GM18507 (cell line): Measurements from ENCODE around the gene DUS2.

Source experiments
- DNase-seq: peaks from one replicate; pipeline ENCODE4 v3.0.0; 2011; ENCODE audit warnings: low read depth; ENCODE audit not compliant: insufficient read length; ENCODE audit errors: extremely low spot score
- FAIRE-seq: peaks from 2 replicates; lab custom pipeline; 2011; peaks lifted over from hg19 to GRCh38; lab: Jason Lieb, UNC

DUS2 gene

DNA sequence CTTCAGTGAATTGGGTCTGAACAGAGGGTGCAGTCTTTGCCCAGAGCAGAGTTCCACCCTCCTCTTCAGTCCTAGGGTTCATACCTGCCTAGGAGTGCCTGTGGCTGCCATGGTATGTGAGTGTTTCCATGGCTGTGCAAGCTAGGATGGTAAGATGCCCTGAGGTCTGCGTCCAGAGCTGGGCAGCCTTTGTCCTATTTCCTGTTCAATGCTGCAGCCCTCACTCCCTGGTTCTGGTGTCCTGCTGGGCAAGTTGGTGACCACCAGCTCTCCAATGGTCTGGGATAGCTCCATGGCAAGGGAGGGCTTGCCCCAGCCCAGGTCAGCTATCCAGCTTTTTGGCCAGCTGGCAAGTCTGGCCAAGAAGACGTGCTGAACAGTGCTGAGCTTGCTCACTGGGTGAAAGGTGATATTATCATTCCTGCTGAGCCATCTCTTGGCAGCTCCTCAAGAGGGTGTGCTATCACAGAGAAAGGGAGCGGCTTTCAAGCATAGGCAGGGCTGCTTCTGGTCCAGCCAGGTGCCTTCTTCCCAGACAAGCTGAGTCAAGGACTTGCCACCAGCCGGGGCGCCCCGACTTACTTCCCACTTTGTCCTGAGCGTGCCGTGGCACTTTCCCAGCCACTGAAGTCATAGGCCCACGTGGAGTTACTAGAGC, 49.1 kb downstream of the DUS2 start:
- no peak for DNase-seq

DNA sequence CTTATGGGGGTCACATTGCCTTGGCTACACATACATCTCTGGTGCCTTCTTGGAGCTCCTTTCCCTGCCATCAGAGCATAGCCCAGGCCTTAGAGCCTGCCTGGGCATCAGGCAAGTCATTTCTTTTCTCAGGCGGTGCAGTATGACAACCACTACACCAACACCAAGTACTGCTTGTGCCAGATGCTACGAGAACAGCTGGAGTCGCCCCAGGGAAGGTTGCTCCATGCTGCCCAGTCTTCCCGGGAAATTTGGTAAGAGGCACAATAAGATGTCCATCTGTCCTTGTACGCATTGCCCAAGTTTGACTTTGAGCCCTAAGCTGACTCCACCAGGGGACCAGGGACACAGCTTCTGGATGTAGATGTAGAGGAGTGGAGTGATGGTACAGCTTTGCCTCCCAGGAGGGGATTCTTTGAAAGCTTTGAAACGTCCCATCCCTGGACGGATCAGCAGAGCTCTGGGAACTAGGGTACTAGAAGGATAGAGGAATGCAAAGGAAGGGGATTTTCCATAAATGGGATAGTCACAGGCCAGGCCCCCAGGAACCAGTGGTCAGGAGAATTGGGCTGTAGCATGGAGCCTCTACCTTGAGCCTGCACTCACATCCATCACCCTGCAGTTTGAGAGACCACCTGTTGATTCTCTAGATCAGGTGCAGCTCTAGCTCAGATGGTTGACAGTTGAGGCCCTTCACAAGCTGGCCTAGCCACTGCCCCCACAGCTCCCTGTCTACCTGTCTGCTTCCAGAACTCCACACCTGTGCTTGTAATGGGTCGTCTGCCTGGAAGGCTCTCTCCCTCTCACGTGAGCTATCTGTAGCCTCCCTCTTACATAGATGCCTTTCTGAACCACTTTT, 51.0 kb downstream of the DUS2 start:
- DNase-seq (no peak), FAIRE-seq (peak; percentile 12)

More for the DNA sequence above, 49.1 kb downstream of the DUS2 start:
- no peak for FAIRE-seq

DNA sequence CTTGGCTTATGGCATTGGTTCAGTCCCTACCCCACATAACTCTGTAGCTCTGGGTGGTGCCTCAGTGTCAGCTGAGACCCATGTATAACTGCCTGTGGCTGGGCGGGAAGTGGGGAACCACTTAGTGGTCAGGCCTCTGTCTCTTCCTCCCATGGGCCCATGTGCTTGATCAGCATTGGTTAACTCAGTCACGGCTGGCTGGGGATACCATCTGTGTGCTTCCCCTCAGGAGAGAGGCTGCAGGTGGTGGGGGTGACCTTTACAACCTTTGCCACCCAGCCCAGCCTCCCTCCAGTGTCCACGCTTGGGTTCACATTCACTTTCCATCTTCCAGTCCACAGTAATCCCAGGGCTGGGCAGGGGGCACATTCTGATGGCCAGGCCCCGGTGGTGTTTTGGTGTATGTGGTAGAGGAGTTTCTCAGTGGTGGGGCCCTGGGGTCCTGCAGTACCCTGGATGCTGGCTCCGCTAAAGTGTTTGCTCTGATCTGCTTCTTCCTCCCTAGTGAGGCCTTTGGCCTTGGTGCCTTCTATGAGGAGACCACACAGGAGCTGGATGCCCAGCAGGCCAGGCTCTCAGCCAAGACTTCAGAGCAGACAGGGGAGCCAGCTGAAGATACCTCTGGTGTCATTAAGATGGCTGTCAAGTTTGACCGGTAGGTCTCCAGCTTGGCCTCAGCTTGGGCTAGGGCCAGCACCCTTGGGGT, 51.9 kb downstream of the DUS2 start:
- peak; percentile 72 for DNase-seq
- peak; percentile 100 for FAIRE-seq

DNA sequence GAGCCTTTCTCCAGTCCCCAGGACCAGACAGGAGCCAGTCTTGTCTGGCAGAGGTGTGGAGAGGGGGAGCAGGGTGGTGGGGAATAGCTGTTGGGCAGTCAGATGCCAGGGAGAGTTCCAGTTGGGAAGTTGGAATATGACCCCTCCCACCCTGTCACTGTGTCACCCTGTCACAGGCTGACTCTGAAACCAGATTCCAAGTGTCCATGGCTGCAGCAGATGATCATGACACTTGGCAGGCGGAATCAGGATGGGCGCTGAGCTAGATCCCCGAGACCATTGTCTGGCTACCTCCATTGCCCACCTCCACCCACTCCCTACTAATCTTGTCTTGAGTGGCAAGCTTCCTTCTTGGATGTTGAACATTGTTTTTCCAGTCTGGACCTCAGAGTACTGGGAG, 52.9 kb downstream of the DUS2 start:
- FAIRE-seq: no peak
- DNase-seq: no peak

DNA sequence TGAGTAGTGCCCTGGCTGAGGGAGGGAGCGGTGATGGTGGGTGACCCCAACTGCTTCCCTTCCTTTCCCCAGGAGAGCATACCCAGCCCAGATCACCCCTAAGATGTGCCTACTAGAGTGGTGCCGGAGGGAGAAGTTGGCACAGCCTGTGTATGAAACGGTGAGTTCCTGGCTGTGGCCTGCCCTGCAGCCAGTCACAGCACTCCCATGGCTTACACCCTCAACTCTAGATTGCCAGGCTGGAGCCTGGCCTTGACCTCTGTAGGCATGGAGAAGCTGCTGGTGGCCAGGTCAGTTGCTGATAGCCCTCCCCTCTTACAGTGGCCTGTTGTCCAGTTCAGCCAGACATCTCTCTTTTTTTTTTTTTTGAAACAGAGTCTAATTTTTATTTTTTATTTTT, 53.5 kb downstream of the DUS2 start:
- no peak for FAIRE-seq
- no peak for DNase-seq

DNA sequence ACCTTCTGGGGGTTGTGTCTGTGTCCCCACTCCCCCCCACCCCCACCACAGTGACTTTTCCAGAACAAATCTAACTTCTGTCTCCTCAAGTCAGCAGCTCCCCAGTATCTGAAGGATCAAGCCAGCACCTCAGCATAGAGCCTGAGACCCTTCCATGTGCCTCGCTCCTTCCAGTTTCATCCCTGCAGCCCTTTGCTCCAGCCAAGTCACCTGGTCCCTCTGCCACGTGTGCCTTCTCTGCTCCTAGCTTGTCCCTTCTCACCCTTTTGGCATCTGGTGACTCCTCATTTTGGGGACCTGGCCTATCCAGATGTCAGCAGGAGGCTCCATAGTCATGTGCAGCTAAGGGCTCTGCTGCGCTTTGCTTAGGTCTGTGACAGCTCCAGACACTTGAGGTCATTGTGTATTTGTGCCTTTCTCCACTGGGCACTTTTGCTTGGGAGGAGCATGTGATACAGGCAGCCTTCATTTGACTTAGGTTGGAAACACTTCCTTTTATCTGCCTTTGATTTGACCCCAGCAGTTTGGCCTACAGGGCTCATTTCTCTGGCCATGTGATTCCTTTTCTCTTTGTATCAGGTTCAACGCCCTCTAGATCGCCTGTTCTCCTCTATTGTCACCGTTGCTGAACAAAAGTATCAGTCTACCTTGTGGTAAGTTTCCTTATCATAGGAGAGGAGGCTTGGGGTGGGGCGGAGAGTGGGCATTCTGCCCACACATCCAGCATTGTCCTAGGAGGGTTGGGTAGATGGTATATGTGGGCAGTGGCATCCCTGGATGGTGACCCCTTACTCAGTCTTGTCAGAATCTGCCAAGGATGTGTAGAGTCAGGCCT, 55.0 kb downstream of the DUS2 start:
- DNase-seq (no peak), FAIRE-seq (no peak)

DNA sequence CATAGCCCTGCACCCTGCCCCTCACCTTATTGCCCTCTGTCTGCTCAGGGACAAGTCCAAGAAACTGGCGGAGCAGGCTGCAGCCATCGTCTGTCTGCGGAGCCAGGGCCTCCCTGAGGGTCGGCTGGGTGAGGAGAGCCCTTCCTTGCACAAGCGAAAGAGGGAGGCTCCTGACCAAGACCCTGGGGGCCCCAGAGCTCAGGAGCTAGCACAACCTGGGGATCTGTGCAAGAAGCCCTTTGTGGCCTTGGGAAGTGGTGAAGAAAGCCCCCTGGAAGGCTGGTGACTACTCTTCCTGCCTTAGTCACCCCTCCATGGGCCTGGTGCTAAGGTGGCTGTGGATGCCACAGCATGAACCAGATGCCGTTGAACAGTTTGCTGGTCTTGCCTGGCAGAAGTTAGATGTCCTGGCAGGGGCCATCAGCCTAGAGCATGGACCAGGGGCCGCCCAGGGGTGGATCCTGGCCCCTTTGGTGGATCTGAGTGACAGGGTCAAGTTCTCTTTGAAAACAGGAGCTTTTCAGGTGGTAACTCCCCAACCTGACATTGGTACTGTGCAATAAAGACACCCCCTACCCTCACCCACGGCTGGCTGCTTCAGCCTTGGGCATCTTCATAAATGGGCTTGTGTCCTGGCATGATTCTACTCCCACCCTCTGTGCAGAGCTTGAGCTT, 55.8 kb downstream of the DUS2 start:
- DNase-seq (no peak), FAIRE-seq (no peak)

DNA sequence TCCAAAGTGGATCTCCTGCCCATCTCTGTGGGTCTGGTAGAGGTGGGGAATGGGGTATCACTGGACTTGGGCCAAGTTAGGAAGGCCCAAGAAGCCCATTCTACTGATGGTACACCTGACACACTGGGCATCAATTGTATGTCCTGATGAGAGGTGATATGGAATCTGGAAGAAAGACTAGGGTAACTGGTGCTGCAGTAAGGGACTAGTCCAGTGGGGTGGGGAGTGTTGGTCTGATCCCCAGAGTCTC, 56.2 kb downstream of the DUS2 start:
- DNase-seq: no peak
- FAIRE-seq: no peak

DNA sequence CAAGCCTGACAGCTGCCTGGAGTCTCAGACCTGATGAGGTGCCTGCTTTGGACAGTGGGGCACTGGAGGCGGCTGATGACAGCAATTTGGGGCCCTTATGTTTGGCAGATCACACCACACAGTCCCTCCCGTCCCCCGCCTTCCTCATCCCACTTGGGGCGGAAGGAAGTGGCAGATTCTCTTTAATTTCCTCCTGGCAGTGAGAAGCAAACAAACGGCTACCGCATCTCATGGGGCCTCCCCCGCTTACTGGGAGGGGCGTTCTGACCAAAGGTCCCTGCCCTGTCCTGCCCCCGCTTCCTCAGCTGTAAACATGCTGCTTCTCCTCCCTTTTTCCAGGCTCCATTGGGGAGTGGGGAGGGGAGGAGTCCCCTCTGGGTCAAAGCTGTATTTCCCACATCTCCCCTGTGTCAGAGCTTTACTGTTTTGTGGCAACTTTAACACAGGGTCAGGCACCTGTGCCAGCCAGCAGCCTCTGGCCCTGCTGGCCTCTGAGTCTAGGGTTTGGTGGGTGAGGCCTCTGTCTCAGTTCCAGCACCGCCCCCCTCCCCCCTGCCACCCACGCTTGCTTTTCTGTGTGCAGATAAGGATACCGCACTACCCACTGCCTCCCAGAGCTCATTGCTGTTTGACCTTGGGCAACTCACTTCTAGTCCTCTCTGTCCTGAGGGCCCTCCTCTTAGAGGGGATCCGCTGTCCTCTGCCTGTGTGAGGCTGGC, 56.7 kb downstream of the DUS2 start:
- DNase-seq (peak; percentile 26), FAIRE-seq (peak; percentile 80)

DNA sequence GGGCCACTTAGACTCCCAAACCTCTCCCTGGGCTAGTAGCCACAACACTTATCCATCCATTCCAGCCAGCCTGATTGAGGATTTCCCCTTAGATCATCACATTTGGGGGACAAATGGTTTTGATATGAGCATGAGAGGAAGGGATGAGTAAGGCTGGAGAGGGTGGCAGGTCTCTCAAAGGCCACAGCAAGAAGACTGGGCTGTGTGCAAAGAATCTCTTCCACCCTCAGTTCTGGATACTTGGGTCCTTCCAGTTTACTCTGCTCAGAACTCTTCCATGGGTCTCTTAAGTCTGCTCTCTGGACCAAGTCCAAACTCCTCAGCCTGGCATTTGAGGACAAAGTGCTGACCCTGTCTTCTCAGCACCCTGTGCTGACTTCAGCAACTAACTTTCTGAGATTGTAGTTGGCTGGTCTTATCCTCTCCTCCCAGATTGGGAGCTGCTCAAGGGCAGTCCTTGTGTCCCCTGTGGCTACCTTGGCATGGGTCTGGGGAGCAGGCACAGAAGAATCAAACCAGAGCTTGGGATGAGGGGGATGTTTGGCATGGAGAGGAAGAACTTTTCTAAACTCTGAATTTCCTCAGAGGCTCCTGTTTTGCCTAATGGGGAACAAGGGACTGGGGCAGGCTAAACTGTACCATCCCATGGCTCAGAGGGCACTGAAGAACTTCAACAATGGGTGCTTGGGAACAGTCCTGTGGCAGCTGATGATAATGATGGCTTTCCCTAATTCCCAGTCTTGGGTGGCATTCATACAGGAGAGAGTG, 59.0 kb downstream of the DUS2 start:
- DNase-seq (no peak), FAIRE-seq (no peak)

DNA sequence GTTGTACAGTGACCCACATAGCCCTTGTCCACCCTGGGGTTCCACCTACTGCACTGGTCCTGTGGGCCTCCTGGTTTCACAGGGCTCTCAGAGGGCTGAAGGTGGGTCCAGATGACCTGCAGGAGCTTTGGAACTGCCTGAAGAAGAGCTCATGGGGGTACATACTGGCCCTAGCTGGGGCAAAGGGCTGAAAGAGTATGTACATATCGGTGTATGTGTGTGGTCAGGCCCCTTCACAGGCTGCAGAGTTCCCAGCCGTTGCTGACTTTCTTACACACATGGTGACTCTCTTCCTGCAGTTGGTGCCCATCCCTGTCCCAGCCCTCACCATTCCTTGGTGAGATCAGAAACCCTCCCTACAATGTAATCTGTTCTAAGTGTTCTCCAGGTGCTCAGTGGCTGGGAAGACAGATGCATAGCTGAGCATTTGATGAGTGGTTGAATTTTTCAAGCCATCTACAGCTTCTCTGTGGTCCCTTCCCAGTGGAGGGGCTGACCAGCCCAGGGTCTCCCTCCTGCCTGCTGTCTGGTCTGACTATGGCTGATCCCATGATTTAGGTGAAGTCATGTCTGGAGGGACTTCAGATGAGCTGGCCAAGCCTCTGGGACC, 59.6 kb downstream of the DUS2 start:
- no peak for DNase-seq
- no peak for FAIRE-seq

DNA sequence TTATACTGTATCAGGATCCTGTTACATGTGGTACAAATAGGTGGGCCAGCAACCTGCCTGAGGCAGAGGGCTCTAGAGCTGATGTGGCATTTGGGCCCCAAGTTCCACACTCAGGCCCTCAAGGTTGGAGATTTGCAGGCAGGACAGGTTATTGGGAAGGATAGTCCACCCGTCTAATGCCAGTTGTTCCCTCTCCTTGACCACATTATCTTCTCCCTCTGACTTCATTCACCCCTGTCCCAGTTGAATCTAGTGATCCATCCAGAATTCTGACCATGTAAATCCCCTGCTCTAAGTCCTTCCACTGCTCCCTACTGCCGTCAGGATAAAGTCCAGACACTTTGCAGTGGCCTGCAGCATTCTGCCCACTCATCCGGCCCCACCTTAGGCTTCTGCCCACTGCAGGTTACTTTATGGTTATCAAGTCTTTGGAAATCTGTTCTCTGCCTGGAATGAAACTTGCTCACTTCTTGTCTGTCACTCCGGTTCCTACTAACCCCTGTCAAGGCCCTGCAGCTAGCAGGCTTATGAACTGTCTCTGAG, 60.2 kb downstream of the DUS2 start:
- FAIRE-seq: no peak

DNA sequence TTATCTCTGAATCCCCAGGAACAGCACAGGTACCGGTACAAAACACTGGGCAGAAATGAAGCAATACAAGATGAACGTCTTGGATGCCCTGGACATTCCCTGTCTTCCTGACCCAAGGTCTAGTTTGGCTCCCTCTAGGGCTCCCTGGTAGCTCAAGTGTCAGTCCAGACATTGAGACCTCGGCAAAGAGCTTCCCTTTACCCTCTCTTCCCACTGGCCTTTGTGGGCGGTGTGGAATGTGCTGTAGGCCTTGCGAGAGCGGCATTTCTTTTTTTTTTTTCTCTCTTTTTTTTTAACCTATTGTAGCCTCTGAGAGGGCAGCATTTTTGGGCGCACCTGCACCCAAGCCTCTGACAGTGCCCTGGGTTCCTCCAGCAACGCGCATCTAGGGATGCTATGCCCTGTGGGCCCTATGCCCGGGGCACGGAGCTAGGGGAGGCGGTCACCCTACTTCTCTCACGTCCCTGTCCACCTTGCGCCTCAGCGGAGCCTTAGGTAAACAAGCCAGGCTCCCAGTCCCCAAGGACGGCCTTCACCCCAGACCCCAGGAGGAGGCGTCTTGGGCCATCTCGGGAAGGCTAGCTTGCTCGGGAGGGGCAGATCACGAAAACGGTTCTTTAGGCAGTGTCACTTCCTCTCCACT, 60.9 kb downstream of the DUS2 start:
- DNase-seq (no peak), FAIRE-seq (no peak)

More for the DNA sequence above, 60.2 kb downstream of the DUS2 start:
- no peak for DNase-seq

DNA sequence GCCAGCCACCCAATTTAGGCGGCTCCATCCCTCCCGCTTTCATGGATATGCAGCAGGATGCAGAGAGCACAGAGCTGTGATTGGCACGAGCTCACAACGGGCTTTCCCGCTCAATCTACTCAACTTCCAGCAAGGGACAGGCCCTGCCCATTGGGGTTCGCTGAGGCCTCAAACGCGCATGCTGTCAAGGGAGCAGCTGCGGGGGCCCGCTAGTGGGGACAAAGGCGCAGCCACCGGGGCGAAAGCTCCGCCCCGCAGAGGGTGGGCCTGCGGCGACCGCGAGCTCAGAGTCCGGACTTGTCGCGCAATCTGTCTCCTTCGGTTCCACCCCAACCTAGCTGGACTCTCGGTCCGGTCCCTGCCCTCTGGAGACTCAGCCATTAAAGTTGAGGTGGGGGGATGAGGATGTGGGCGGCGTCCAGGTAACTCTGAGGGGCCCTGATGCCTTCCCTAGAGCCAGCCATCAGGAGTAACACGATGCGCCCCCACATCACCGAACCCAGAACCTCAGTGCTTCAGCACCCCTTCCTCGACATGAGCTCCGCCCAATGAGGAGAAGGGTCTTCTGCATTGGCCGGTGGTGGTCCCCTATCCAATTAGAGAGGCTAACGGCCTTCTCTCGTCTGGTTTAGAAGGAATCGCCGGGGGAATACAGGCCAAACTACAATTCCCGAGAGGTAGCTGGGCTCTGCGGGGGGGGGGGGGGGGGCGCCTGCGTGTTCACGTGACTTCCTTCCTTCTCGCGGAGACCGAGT, 61.6 kb downstream of the DUS2 start:
- FAIRE-seq (peak; percentile 88), DNase-seq (peak; percentile 73)

DNA sequence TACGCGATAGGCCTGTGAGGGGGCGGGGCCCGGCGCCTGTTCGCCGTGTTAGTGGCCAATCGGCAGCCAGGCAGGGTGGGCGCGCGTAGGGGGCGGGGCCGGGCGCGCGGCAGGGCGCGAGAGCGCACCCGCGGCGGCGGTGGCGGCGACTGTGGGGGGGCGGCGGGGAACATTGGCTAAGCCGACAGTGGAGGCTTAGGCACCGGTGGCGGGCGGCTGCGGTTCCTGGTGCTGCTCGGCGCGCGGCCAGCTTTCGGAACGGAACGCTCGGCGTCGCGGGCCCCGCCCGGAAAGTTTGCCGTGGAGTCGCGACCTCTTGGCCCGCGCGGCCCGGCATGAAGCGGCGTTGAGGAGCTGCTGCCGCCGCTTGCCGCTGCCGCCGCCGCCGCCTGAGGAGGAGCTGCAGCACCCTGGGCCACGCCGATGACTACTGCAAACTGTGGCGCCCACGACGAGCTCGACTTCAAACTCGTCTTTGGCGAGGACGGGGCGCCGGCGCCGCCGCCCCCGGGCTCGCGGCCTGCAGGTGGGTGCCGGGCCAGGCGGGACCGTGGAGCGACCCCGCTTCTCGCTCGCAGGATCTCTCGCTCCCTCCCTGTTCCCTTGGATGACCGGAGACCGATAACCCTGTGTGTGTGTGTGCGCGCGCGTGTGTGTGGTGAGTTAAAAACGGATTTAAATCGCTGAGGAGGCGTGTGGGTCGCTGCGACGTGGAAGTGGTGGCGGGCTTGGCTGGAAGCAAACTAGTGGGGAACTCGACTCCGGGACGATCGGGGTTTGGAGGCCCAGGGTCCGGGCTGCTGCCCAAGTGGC, 62.4 kb downstream of the DUS2 start, which contains the start of gene NFATC3:
Gene NFATC3, plus strand, starts transcription at position 112 of the 813 bp plus-strand sequence. Its CDS starts 312 bp downstream, at position 424.
- DNase-seq (peak; percentile 87), FAIRE-seq (peak; percentile 91)
